ENCODE data around the gene ABCG4.

DNA sequence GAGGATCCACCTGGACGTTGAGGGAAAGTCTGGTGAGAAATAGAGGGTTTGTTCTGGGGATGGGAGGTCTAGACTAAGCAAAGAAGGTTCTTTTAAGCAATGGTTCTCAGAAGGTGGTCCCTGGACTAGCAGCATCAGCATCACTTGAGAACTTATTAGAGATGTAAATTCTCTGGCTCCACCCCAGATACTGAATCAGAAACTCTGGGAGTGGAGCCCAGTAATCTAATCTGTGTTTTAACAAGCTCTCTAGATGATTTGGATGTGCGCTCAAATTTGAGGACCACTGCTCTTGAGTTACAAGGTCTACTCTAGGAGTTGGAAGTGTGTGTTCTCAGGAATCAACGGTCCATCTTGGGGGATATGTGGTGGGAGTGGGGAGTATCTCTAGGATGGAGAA lies 3.3 kb upstream of the ABCG4 start:
- TF ChIP-seq, protein P1, sequence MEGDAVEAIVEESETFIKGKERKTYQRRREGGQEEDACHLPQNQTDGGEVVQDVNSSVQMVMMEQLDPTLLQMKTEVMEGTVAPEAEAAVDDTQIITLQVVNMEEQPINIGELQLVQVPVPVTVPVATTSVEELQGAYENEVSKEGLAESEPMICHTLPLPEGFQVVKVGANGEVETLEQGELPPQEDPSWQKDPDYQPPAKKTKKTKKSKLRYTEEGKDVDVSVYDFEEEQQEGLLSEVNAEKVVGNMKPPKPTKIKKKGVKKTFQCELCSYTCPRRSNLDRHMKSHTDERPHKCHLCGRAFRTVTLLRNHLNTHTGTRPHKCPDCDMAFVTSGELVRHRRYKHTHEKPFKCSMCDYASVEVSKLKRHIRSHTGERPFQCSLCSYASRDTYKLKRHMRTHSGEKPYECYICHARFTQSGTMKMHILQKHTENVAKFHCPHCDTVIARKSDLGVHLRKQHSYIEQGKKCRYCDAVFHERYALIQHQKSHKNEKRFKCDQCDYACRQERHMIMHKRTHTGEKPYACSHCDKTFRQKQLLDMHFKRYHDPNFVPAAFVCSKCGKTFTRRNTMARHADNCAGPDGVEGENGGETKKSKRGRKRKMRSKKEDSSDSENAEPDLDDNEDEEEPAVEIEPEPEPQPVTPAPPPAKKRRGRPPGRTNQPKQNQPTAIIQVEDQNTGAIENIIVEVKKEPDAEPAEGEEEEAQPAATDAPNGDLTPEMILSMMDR (IDR thresholded peaks at IDR 0.05), result no peak
- TF ChIP-seq POLR2A (IDR thresholded peaks at IDR 0.05), result no peak
